Astrocyte (in vitro differentiated cells and primary cell): ENCODE results near the gene CD300A. TPM values are rescaled to one million over a fixed set of nuclear protein-coding genes. Genes with fewer than 3 reads are reported as not detected.
"Not testable (repeated sequence)": the region's sequence is repeated elsewhere in the genome, so short reads cannot be mapped to it uniquely, and the experiment has no call there.

Experiments used
- DNase-seq: peaks from one replicate; pipeline ENCODE4 v3.0.0-alpha.2; 2010; ENCODE audit warnings: low read depth
- FAIRE-seq: peaks from 2 replicates; lab custom pipeline; 2011; peaks lifted over from hg19 to GRCh38; lab: Jason Lieb, UNC
- H2AFZ ChIP-seq: 2 replicates; pipeline ENCODE4 v1.6.0; 2012; ENCODE audit warnings: low read depth, low read length, inconsistent platforms
- H3K27ac ChIP-seq: 2 replicates; pipeline ENCODE4 v1.5.1; 2011; ENCODE audit warnings: low read depth, low read length, inconsistent platforms
- H3K27me3 ChIP-seq: 2 replicates; pipeline ENCODE4 v1.6.0; 2011; ENCODE audit warnings: low read length, inconsistent platforms; ENCODE audit not compliant: insufficient read depth
- H3K36me3 ChIP-seq: 2 replicates; pipeline ENCODE4 v1.5.1; 2011; ENCODE audit warnings: low read length, inconsistent platforms; ENCODE audit not compliant: insufficient read depth
- H3K4me1 ChIP-seq: 2 replicates; pipeline ENCODE4 v1.5.1; 2011; ENCODE audit warnings: low read length, inconsistent platforms; ENCODE audit not compliant: insufficient read depth
- H3K4me2 ChIP-seq: 2 replicates; pipeline ENCODE4 v1.6.0; 2012; ENCODE audit warnings: low read length, inconsistent platforms
- H3K4me3 ChIP-seq: 2 replicates; pipeline ENCODE4 v1.5.1; 2011; ENCODE audit warnings: low read depth, mild to moderate bottlenecking, low read length, inconsistent platforms; ENCODE audit not compliant: insufficient read depth
- H3K79me2 ChIP-seq: 2 replicates; pipeline ENCODE4 v1.6.0; 2012; ENCODE audit warnings: mild to moderate bottlenecking, low read length, inconsistent platforms; ENCODE audit not compliant: insufficient read depth
- H3K9ac ChIP-seq: 2 replicates; pipeline ENCODE4 v1.6.0; 2012; ENCODE audit warnings: mild to moderate bottlenecking, low read length, inconsistent platforms
- H3K9me3 ChIP-seq: 2 replicates; pipeline ENCODE4 v1.5.1; 2012; ENCODE audit warnings: low read depth, mild to moderate bottlenecking, low read length, inconsistent platforms; ENCODE audit not compliant: insufficient read depth
- H4K20me1 ChIP-seq: 2 replicates; pipeline ENCODE4 v1.6.0; 2012; ENCODE audit warnings: low read length, inconsistent platforms; ENCODE audit not compliant: insufficient read depth
- H3K27ac Mint-ChIP-seq: one replicate; pipeline ENCODE4 v1.8.0; 2021; ENCODE audit warnings: mild to moderate bottlenecking, mixed read lengths; ENCODE audit not compliant: unreplicated experiment
- H3K27me3 Mint-ChIP-seq: one replicate; pipeline ENCODE4 v1.8.0; 2021; ENCODE audit warnings: low read depth, mixed read lengths; ENCODE audit not compliant: unreplicated experiment
- H3K36me3 Mint-ChIP-seq: one replicate; pipeline ENCODE4 v1.8.0; 2021; ENCODE audit warnings: low read depth, mixed read lengths; ENCODE audit not compliant: unreplicated experiment
- H3K4me1 Mint-ChIP-seq: one replicate; pipeline ENCODE4 v1.8.0; 2021; ENCODE audit warnings: low read depth, mixed read lengths; ENCODE audit not compliant: unreplicated experiment
- H3K4me3 Mint-ChIP-seq: one replicate; pipeline ENCODE4 v1.8.0; 2021; ENCODE audit warnings: mild to moderate bottlenecking, moderate library complexity, mixed read lengths; ENCODE audit not compliant: unreplicated experiment
- H3K9me3 Mint-ChIP-seq: one replicate; pipeline ENCODE4 v1.8.0; 2021; ENCODE audit warnings: mild to moderate bottlenecking, mixed read lengths; ENCODE audit not compliant: unreplicated experiment
- CTCF ChIP-seq: IDR thresholded peaks from 2 replicates; pipeline ENCODE4 v1.5.1; 2011; ENCODE audit warnings: low read depth, mild to moderate bottlenecking, inconsistent platforms, low read length, moderate library complexity; ENCODE audit not compliant: insufficient read depth
- EZH2 ChIP-seq: IDR thresholded peaks from 2 replicates; pipeline ENCODE4 v1.6.1; 2012; ENCODE audit warnings: mild to moderate bottlenecking, low read length, inconsistent platforms; ENCODE audit not compliant: insufficient read depth
- total RNA-seq: library from RNA; stranded (reverse); gene quantifications from 2 replicates; pipeline ENCODE4 v1.2.1, GENCODE V29; 2021

CD300A gene
- total RNA-seq, 1 donor from 2014 or later, result not detected

- Histone ChIP-seq H3K27ac (no peak overlapping the region), H3K36me3 (no peaks in the 10 kb centered on the region), H3K4me3 (no peak overlapping the region), H3K4me2 (no peak overlapping the region), H3K4me1 (no peaks in the 10 kb centered on the region), H3K79me2 (no peaks in the 10 kb centered on the region), H2AFZ (no peak overlapping the region), H4K20me1 (no peaks in the 10 kb centered on the region), H3K9ac (no peak overlapping the region), H3K27me3 (peaks cover 3% of the 10 kb centered on the region), H3K9me3 (no peaks in the 10 kb centered on the region)
- H3K4me1 Mint-ChIP-seq, result no peaks in the 10 kb centered on the region
- H3K9me3 Mint-ChIP-seq, result peaks cover 2% of the 10 kb centered on the region
- DNase-seq, result no peak
- TF ChIP-seq CTCF (no peak), EZH2 (no peak)
- H3K27ac Mint-ChIP-seq, result no peak overlapping the region
- no peak for FAIRE-seq
- H3K4me3 Mint-ChIP-seq, result no peak overlapping the region
- no peaks in the 10 kb centered on the region for H3K36me3 Mint-ChIP-seq
- H3K27me3 Mint-ChIP-seq, result peaks cover 63% of the 10 kb centered on the region
Measured at GRCh38 chr17:74485022-74485743, 18.7 kb downstream of the CD300A start.

GRCh38 chr17:74485841-74486240 is 19.4 kb downstream of the CD300A start:
- peaks cover 2% of the 10 kb centered on the region for H3K9me3 Mint-ChIP-seq
- no peak for DNase-seq

GRCh38 chr17:74488276-74488675 is 21.8 kb downstream of the CD300A start:
- not testable (repeated sequence) for H3K4me2 ChIP-seq, H3K4me3 ChIP-seq, H3K27ac ChIP-seq, H3K9me3 ChIP-seq, H3K79me2 ChIP-seq, H3K36me3 Mint-ChIP-seq, H2AFZ ChIP-seq, H3K9me3 Mint-ChIP-seq, FAIRE-seq, H3K4me1 Mint-ChIP-seq, H4K20me1 ChIP-seq, H3K27me3 ChIP-seq, DNase-seq, H3K36me3 ChIP-seq, H3K4me3 Mint-ChIP-seq, H3K27ac Mint-ChIP-seq, H3K4me1 ChIP-seq, H3K9ac ChIP-seq
- H3K27me3 Mint-ChIP-seq, result peaks cover 42% of the 10 kb centered on the region

More at GRCh38 chr17:74485841-74486240, 19.4 kb downstream of the CD300A start:
- H3K27me3 ChIP-seq, result peaks cover 3% of the 10 kb centered on the region
- no peak for FAIRE-seq
- no peaks in the 10 kb centered on the region for H3K36me3 ChIP-seq
- no peaks in the 10 kb centered on the region for H3K79me2 ChIP-seq
- H3K9ac ChIP-seq, result no peak overlapping the region
- TF ChIP-seq EZH2 (no peak), CTCF (no peak)
- H3K27ac ChIP-seq, result no peak overlapping the region
- no peaks in the 10 kb centered on the region for H4K20me1 ChIP-seq
- H3K36me3 Mint-ChIP-seq, result no peaks in the 10 kb centered on the region
- H2AFZ ChIP-seq, result no peak overlapping the region
- no peak overlapping the region for H3K4me2 ChIP-seq
- H3K4me1 Mint-ChIP-seq, result no peaks in the 10 kb centered on the region
- H3K4me1 ChIP-seq, result no peaks in the 10 kb centered on the region
- no peak overlapping the region for H3K27ac Mint-ChIP-seq
- no peak overlapping the region for H3K4me3 ChIP-seq
- no peaks in the 10 kb centered on the region for H3K9me3 ChIP-seq
- no peak overlapping the region for H3K4me3 Mint-ChIP-seq
- peaks cover 60% of the 10 kb centered on the region for H3K27me3 Mint-ChIP-seq
